ENCODE measurements around the gene ACVR1.

Gene ACVR1

DNA sequence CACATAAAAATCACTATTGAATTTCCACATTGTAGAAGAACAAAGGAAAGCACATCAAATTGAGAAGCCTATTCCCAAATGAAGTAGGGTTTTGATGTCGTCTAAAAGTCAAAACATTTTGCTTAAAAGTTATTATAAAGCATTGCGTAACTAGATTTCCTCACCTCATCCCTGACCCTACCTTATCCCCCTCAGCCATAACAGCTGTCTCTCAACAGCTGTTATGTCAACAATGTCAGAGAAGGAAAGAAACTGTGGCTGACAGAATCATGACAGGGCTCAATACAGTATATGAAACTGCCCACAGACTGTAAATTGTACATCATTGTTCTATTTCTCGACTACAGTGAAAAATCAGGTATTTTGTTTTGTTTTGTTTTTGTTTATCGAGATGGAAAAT is 184.4 kb downstream of the ACVR1 start:
- DNase-seq = no peak

DNA sequence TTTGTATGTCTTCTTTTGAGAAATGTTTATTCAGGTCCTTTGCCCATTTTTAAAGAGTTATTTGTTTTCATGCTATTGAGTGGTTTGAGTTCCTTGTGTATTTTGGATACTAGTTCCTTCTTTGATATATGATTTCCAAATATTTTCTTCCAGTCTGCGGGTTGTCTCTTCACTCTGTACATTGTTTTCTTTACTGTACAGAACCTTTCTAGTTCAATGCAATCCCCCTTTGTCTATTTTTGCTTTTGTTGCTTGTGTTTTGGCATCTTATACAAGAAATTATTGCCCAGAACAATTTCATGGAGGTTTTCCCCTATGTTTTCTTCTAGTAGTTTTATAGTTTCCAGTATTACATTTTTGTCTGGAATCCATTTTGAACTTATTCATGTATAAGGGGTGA is 185.0 kb downstream of the ACVR1 start:
- no peak for DNase-seq
